Measurements from ENCODE around the gene ZMAT5. TPM values are rescaled to one million over a fixed set of nuclear protein-coding genes. Genes with fewer than 3 reads are reported as not detected.

ZMAT5 gene
- total and polyA plus RNA-seq, 2 donors from 2014 or later: 21.3 to 47.7 TPM

DNA sequence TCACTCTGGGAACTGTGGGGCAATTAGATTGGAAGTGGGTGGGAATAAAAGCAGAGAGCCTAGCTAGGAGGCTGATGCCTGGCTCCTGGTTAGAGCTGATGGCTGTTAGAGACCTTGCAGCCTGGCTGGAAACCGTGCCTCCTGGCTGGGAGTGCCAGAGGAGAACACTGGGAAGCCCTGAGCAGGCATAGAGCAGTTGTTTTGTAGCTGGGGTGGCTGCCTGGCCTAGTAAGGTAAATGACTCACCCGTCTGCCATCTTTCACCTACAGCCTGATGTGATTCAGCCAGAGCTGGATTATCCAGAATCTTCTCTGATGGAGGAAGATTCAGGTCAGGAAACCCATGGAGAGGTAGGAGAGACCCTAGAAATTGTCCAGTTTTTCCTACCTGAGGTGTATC is 6.4 kb upstream of the ZMAT5 start:
- TF ChIP-seq, protein P1, sequence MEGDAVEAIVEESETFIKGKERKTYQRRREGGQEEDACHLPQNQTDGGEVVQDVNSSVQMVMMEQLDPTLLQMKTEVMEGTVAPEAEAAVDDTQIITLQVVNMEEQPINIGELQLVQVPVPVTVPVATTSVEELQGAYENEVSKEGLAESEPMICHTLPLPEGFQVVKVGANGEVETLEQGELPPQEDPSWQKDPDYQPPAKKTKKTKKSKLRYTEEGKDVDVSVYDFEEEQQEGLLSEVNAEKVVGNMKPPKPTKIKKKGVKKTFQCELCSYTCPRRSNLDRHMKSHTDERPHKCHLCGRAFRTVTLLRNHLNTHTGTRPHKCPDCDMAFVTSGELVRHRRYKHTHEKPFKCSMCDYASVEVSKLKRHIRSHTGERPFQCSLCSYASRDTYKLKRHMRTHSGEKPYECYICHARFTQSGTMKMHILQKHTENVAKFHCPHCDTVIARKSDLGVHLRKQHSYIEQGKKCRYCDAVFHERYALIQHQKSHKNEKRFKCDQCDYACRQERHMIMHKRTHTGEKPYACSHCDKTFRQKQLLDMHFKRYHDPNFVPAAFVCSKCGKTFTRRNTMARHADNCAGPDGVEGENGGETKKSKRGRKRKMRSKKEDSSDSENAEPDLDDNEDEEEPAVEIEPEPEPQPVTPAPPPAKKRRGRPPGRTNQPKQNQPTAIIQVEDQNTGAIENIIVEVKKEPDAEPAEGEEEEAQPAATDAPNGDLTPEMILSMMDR (IDR thresholded peaks at IDR 0.05; ENCODE audit: borderline replicate concordance, extremely low read depth, insufficient read depth): no peak
- no peak overlapping the region for H3K9ac ChIP-seq (ENCODE audit: low read length in 3 of 3)

DNA sequence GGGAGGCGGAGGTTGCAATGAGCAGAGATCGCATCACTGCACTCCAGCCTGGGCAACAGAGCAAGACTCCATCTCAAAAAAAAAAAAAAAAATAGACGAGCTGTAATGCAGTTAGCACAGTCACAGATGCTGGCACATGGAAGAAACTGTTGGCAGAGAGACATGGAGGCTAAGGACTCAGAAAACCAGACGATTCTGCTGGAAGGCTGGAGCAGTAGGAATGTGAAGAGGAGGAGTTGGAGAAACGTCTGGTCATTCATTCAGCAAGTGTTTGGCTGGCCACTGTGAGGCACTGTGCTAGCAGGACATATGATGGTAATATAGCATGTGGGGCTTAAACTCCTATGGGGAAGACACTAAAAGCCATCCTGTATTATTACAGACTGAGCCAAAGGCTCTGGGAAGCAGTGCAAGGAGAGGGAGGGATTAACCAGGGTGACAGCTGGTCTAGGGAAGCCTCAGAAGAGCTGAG is 5.4 kb upstream of the ZMAT5 start:
- no peak overlapping the region for H3K9ac ChIP-seq (ENCODE audit: low read length in 3 of 3)
- H3K4me3 ChIP-seq (ENCODE audit: low read length in 3 of 3): no peak overlapping the region
- FAIRE-seq (no peak), DNase-seq (peak in 1 of 5 donors; percentile 26)
- no peak overlapping the region for H3K27ac ChIP-seq (ENCODE audit: low read depth in 2 of 2, low read length in 2 of 2)
- no peaks in the 10 kb centered on the region for H3K9me3 ChIP-seq (ENCODE audit: control insufficient read depth in 2 of 3, insufficient read depth in 1 of 3, low read length in 3 of 3)
- intact Hi-C loops (cut with DNase I): no loop called here
- TF ChIP-seq, protein P1 (IDR thresholded peaks at IDR 0.05; ENCODE audit: borderline replicate concordance, extremely low read depth, insufficient read depth): no peak
- H3K4me1 ChIP-seq (ENCODE audit: control insufficient read depth in 2 of 3, insufficient read depth in 2 of 3, low read depth in 1 of 3, low read length in 3 of 3): peaks cover 0 to 13% (median 6%) of the 10 kb centered on the region in 3 donors
- H3K27me3 ChIP-seq (ENCODE audit: control insufficient read depth, insufficient read depth, low read length): no peaks in the 10 kb centered on the region
- peaks cover 0 to 12% (median 5%) of the 10 kb centered on the region in 3 donors for H3K36me3 ChIP-seq (ENCODE audit: control insufficient read depth in 2 of 3, insufficient read depth in 3 of 3, low read length in 3 of 3)

More for the DNA sequence above, 6.4 kb upstream of the ZMAT5 start:
- intact Hi-C loops (cut with DNase I): no loop called here
- DNase-seq (no peak), FAIRE-seq (no peak)
- Histone ChIP-seq H3K4me1 (ENCODE audit: control insufficient read depth in 2 of 3, insufficient read depth in 2 of 3, low read depth in 1 of 3, low read length in 3 of 3) (peaks cover 0 to 7% (median 6%) of the 10 kb centered on the region in 3 donors), H3K36me3 (ENCODE audit: control insufficient read depth in 2 of 3, insufficient read depth in 3 of 3, low read length in 3 of 3) (peaks cover 0 to 12% (median 5%) of the 10 kb centered on the region in 3 donors), H3K4me3 (ENCODE audit: low read length in 3 of 3) (no peak overlapping the region), H3K9me3 (ENCODE audit: control insufficient read depth in 2 of 3, insufficient read depth in 1 of 3, low read length in 3 of 3) (no peaks in the 10 kb centered on the region), H3K27ac (ENCODE audit: low read depth in 2 of 2, low read length in 2 of 2) (no peak overlapping the region), H3K27me3 (ENCODE audit: control insufficient read depth, insufficient read depth, low read length) (no peaks in the 10 kb centered on the region)

DNA sequence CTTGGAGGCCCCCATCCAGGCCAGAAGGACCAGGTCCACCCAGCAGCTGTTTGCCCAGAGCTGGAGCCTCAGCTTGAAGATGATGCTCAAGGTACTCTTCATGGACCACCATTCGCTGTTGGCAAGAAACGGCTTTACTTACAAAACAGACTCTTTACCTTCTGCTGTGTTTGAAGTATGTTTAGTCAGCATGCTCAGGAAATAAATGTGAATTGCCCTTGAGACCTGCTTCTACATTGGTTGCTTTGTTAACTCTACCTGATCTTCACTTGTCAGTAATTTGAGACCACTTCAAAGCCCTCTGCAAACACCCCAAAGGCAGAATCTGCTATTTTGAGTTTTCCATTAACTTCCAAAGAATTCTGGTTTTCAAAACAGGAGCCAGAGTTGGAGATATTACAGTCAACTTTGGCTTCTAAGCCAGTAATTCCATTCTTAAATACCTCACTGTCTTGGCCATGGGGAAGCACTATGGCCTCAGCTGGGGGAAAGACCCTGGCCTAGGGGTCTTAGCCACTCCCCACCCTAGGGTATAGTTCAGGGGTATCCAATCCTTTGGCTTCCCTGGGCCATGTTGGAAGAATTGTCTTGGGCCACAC is 3.0 kb upstream of the ZMAT5 start:
- FAIRE-seq (no peak), DNase-seq (no peak)
- Histone ChIP-seq H3K9me3 (ENCODE audit: control insufficient read depth in 2 of 3, insufficient read depth in 1 of 3, low read length in 3 of 3) (no peaks in the 10 kb centered on the region), H3K9ac (ENCODE audit: low read length in 3 of 3) (no peak overlapping the region), H3K27ac (ENCODE audit: low read depth in 2 of 2, low read length in 2 of 2) (no peak overlapping the region), H3K27me3 (ENCODE audit: control insufficient read depth, insufficient read depth, low read length) (no peaks in the 10 kb centered on the region), H3K4me1 (ENCODE audit: control insufficient read depth in 2 of 3, insufficient read depth in 2 of 3, low read depth in 1 of 3, low read length in 3 of 3) (peaks cover 0 to 20% (median 12%) of the 10 kb centered on the region in 3 donors), H3K4me3 (ENCODE audit: low read length in 3 of 3) (no peak overlapping the region), H3K36me3 (ENCODE audit: control insufficient read depth in 2 of 3, insufficient read depth in 3 of 3, low read length in 3 of 3) (peaks cover 0 to 12% (median 5%) of the 10 kb centered on the region in 3 donors)
- intact Hi-C loops (cut with DNase I): no loop called here
- TF ChIP-seq, protein P1 (IDR thresholded peaks at IDR 0.05; ENCODE audit: borderline replicate concordance, extremely low read depth, insufficient read depth): no peak
